ENCODE results near the gene CYP46A1.

GRCh38 chr14:99747167-99747566 is 63.1 kb downstream of the CYP46A1 start:
- TF ChIP-seq GATA3 (IDR thresholded peaks at IDR 0.05; ENCODE audit: low read depth, low read length) (no peak), GATA2 (IDR thresholded peaks at IDR 0.05; ENCODE audit: low read depth, low read length) (no peak)
